ENCODE results near the gene KLF15.
"Not testable (repeated sequence)": the region's sequence is repeated elsewhere in the genome, so short reads cannot be mapped to it uniquely, and the experiment has no call there.

The KLF15 gene

GRCh38 chr3:126345641-126346460 is 11.4 kb downstream of the KLF15 start:
- DNase-seq, result no peak

- no peak for DNase-seq
Observed at GRCh38 chr3:126345231-126345630, 12.0 kb downstream of the KLF15 start.

- no peak for DNase-seq
Observed at GRCh38 chr3:126344380-126345041, 12.7 kb downstream of the KLF15 start.

- no peak for DNase-seq
Observed at GRCh38 chr3:126343649-126344035, 13.6 kb downstream of the KLF15 start.

GRCh38 chr3:126342991-126343648 is 14.1 kb downstream of the KLF15 start:
- DNase-seq, result no peak

- DNase-seq, result no peak
Observed at GRCh38 chr3:126342211-126342610, 15.0 kb downstream of the KLF15 start.

GRCh38 chr3:126341755-126342150 is 15.5 kb downstream of the KLF15 start:
- no peak for DNase-seq

- no peak for DNase-seq
Observed at GRCh38 chr3:126340943-126341754, 16.1 kb downstream of the KLF15 start.

- DNase-seq, result no peak
Observed at GRCh38 chr3:126340596-126340942, 16.6 kb downstream of the KLF15 start.

GRCh38 chr3:126340081-126340511 is 17.1 kb downstream of the KLF15 start:
- DNase-seq, result no peak

GRCh38 chr3:126339466-126339865 is 17.7 kb downstream of the KLF15 start:
- DNase-seq, result no peak

GRCh38 chr3:126338790-126339288 is 18.4 kb downstream of the KLF15 start:
- no peak for DNase-seq

- DNase-seq, result no peak
Observed at GRCh38 chr3:126337980-126338651, 19.1 kb downstream of the KLF15 start.

- DNase-seq, result not testable (repeated sequence)
Observed at GRCh38 chr3:126331812-126332336, 25.3 kb downstream of the KLF15 start.

- no peak for DNase-seq
Observed at GRCh38 chr3:126329927-126330725, 27.1 kb downstream of the KLF15 start.

GRCh38 chr3:126326629-126327028 is 30.6 kb downstream of the KLF15 start:
- no peak for DNase-seq

- no peak for DNase-seq
Observed at GRCh38 chr3:126322181-126322967, 34.8 kb downstream of the KLF15 start.

- DNase-seq, result no peak
Observed at GRCh38 chr3:126321490-126321889, 35.7 kb downstream of the KLF15 start.

GRCh38 chr3:126320517-126321293 is 36.5 kb downstream of the KLF15 start:
- no peak for DNase-seq
